ENCODE measurements around the gene CBARP.
A peak's percentile ranks its signal among the peaks of the same experiment; 100 is the strongest.

The CBARP gene

GRCh38 chr19:1220976-1221903, 16.6 kb downstream of the CBARP start:
- DNase-seq, result no peak
- TF ChIP-seq CTCF (IDR thresholded peaks at IDR 0.05; ENCODE audit: low read depth, low read length, missing control alignments), result peak; percentile 83
- Histone ChIP-seq H3K27me3 (replicated peaks) (no peaks in the 10 kb centered on the region), H3K4me3 (ENCODE audit: low read depth, low read length) (no peak overlapping the region), H3K36me3 (replicated peaks) (peaks cover 17% of the 10 kb centered on the region), H3K27ac (no peak overlapping the region)
- in situ Hi-C loops (cut with HindIII; ENCODE audit: low pct_ligation_motif_present, low sequenced_read_pairs), result no loop called here

GRCh38 chr19:1220477-1220930, 17.3 kb downstream of the CBARP start:
- Histone ChIP-seq H3K36me3 (replicated peaks) (peaks cover 17% of the 10 kb centered on the region), H3K27ac (no peak overlapping the region), H3K27me3 (replicated peaks) (no peaks in the 10 kb centered on the region), H3K4me3 (ENCODE audit: low read depth, low read length) (no peak overlapping the region)
- DNase-seq, result no peak
- TF ChIP-seq CTCF (IDR thresholded peaks at IDR 0.05; ENCODE audit: low read depth, low read length, missing control alignments), result peak; percentile 41
- in situ Hi-C loops (cut with HindIII; ENCODE audit: low pct_ligation_motif_present, low sequenced_read_pairs), result no loop called here

- Histone ChIP-seq H3K4me3 (ENCODE audit: low read depth, low read length) (no peak overlapping the region), H3K36me3 (replicated peaks) (peaks cover 17% of the 10 kb centered on the region), H3K27me3 (replicated peaks) (no peaks in the 10 kb centered on the region), H3K27ac (no peak overlapping the region)
- no peak for DNase-seq
- in situ Hi-C loops (cut with HindIII; ENCODE audit: low pct_ligation_motif_present, low sequenced_read_pairs), result no loop called here
- no peak for TF ChIP-seq CTCF (IDR thresholded peaks at IDR 0.05; ENCODE audit: low read depth, low read length, missing control alignments)
Measured at GRCh38 chr19:1219786-1220476, 17.9 kb downstream of the CBARP start.

- in situ Hi-C loops (cut with HindIII; ENCODE audit: low pct_ligation_motif_present, low sequenced_read_pairs), result no loop called here
- Histone ChIP-seq H3K27me3 (replicated peaks) (no peaks in the 10 kb centered on the region), H3K4me3 (ENCODE audit: low read depth, low read length) (no peak overlapping the region), H3K36me3 (replicated peaks) (peaks cover 17% of the 10 kb centered on the region), H3K27ac (no peak overlapping the region)
- no peak for TF ChIP-seq CTCF (IDR thresholded peaks at IDR 0.05; ENCODE audit: low read depth, low read length, missing control alignments)
- no peak for DNase-seq
Measured at GRCh38 chr19:1218751-1219567, 18.8 kb downstream of the CBARP start.

- no peak for TF ChIP-seq CTCF (IDR thresholded peaks at IDR 0.05; ENCODE audit: low read depth, low read length, missing control alignments)
- H3K27ac ChIP-seq, result no peak overlapping the region
- H3K36me3 ChIP-seq (replicated peaks), result peaks cover 13% of the 10 kb centered on the region
- DNase-seq, result no peak
- H3K4me3 ChIP-seq (ENCODE audit: low read depth, low read length), result no peak overlapping the region
- in situ Hi-C loops (cut with HindIII; ENCODE audit: low pct_ligation_motif_present, low sequenced_read_pairs), result no loop called here
- no peaks in the 10 kb centered on the region for H3K27me3 ChIP-seq (replicated peaks)
Measured at GRCh38 chr19:1217366-1217765, 20.4 kb downstream of the CBARP start.
